Gastroesophageal sphincter (tissue), 4 donors: ENCODE measurements around the gene MED27. TPM values are rescaled to one million over a fixed set of nuclear protein-coding genes. Genes with fewer than 3 reads are reported as not detected.

Experiments
- ATAC-seq: fragments of 150-250 bp; one replicate; pipeline ENCODE4 v1.9.1; 2016; ENCODE audit warnings: mild to moderate bottlenecking, moderate library complexity
- H3K27ac ChIP-seq, 4 donors: fragments of 200-600 bp; sonication (generic) in 3 of 4; 1 replicate in 3 of 4; 2 replicates in 1 of 4; pipeline ENCODE4 v1.5.1; 2016 to 2019
- H3K27me3 ChIP-seq: fragments of 200-600 bp; sonication (generic); one replicate; pipeline ENCODE4 v1.5.1; 2019
- H3K36me3 ChIP-seq, 2 donors: fragments of 200-600 bp; sonication (generic); one replicate each; pipeline ENCODE4 v1.5.1; 2019; ENCODE audit warnings: control low read depth in 1 of 2
- H3K4me1 ChIP-seq, 3 donors: fragments of 200-600 bp; sonication (generic); 1 replicate in 2 of 3; 2 replicates in 1 of 3; pipeline ENCODE4 v1.5.1; 2016 to 2019; ENCODE audit warnings: control low read depth in 2 of 3
- H3K4me3 ChIP-seq, 2 donors: fragments of 200-600 bp; sonication (generic); one replicate each; pipeline ENCODE4 v1.5.1; 2019; ENCODE audit warnings: mild to moderate bottlenecking in 1 of 2, moderate library complexity in 1 of 2
- H3K9me3 ChIP-seq, 3 donors: fragments of 200-600 bp; sonication (generic); one replicate each; pipeline ENCODE4 v1.5.1; 2017 to 2019; ENCODE audit warnings: control low read depth in 2 of 3
- EP300 ChIP-seq: sonication (generic); formaldehyde crosslinking; IDR thresholded peaks from one replicate; pipeline ENCODE4 v1.6.1; 2017; ENCODE audit warnings: antibody characterized with exemption, mild to moderate bottlenecking
- POLR2A ChIP-seq, 2 donors: fragments of 450-650 bp; IDR thresholded peaks; one replicate each; pipeline ENCODE4 v1.6.1; 2017; ENCODE audit warnings: antibody characterized with exemption in 2 of 2, mild to moderate bottlenecking in 2 of 2, moderate library complexity in 1 of 2
- POLR2AphosphoS5 ChIP-seq: sonication (generic); formaldehyde crosslinking; IDR thresholded peaks from one replicate; pipeline ENCODE4 v1.6.1; 2017; ENCODE audit warnings: antibody characterized with exemption
- WGBS, 2 donors: methylation state at CpG; one replicate each; pipeline ENCODE4 v1.1.5; 2018; ENCODE audit warnings: low coverage in 1 of 2; 5-methylcytosine and 5-hydroxymethylcytosine counted together
- total RNA-seq, 4 donors: library from RNA; depleted of rRNA; stranded (reverse); fragments of >200 nt; gene quantifications; one replicate each; pipeline ENCODE4 v1.1.0, GENCODE V29; 2016
- TF ChIP-seq, protein P1 (sequence below), 4 experiments: fragments of 200-600 bp in 2 of 4; fragments of 450-650 bp in 2 of 4; sonication (generic) in 1 of 4; IDR thresholded peaks; one replicate each; pipeline ENCODE4 v1.5.1; 2017 to 2019; ENCODE audit warnings: antibody characterized with exemption in 4 of 4, mild to moderate bottlenecking in 2 of 4, moderate library complexity in 2 of 4

Gene MED27
- total RNA-seq, 4 donors from 2014 or later: 13.2 to 21.0 (median 13.9) TPM

DNA sequence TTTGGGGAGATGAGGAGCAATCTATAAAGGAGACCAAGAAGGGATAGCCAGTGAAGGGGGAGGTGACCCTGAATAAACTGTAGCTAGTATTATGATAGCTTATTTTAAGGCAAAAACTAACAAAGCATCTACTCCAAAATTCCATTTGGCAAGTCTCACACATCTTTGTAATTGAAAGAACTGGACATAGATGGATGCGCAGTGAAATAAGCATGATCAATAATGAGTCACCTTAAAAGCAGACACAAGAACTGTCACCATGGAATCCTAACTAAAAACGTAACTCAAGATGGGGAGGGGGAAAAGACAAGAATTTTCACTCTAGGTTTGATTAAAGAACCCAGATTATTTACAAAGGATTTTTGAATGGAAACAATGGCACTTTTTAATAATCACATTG, 164.5 kb downstream of the MED27 start:
- Histone ChIP-seq H3K36me3 (no peaks in the 10 kb centered on the region), H3K27ac (no peak overlapping the region)
- 82 to 85% methylated on average over 2 of the region's 2 CpGs for WGBS, 2 donors

DNA sequence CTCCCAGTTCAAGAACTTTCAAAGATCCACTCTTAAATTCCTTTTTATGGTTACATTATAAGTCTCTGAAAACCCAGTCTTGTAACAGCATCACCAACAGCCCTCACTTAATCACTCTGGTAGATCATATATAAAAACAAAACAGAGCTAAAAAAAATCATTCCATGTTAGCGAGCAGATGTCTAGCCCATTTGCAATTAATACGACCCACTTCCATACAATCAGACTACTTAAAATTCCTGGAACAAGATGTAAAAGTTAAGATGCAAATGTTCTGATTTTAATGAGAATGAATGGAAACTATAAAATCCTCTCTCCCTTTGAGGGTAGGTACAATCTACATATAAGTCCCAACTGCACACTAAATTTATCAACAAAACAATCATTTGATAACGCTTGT, 167.0 kb downstream of the MED27 start:
- TF ChIP-seq EP300: no peak
- Histone ChIP-seq H3K27me3 (no peaks in the 10 kb centered on the region), H3K4me1 (no peaks in the 10 kb centered on the region), H3K4me3 (no peak overlapping the region), H3K27ac (no peak overlapping the region), H3K9me3 (no peaks in the 10 kb centered on the region), H3K36me3 (no peaks in the 10 kb centered on the region)
- WGBS, 2 donors: 89 to 94% methylated on average over 3 of the region's 3 CpGs
- no peak for ATAC-seq

More for the DNA sequence above, 164.5 kb downstream of the MED27 start:
- ATAC-seq: no peak
- Histone ChIP-seq H3K27me3 (no peaks in the 10 kb centered on the region), H3K4me1 (no peaks in the 10 kb centered on the region), H3K4me3 (no peak overlapping the region), H3K9me3 (no peaks in the 10 kb centered on the region)
- TF ChIP-seq, protein P1, sequence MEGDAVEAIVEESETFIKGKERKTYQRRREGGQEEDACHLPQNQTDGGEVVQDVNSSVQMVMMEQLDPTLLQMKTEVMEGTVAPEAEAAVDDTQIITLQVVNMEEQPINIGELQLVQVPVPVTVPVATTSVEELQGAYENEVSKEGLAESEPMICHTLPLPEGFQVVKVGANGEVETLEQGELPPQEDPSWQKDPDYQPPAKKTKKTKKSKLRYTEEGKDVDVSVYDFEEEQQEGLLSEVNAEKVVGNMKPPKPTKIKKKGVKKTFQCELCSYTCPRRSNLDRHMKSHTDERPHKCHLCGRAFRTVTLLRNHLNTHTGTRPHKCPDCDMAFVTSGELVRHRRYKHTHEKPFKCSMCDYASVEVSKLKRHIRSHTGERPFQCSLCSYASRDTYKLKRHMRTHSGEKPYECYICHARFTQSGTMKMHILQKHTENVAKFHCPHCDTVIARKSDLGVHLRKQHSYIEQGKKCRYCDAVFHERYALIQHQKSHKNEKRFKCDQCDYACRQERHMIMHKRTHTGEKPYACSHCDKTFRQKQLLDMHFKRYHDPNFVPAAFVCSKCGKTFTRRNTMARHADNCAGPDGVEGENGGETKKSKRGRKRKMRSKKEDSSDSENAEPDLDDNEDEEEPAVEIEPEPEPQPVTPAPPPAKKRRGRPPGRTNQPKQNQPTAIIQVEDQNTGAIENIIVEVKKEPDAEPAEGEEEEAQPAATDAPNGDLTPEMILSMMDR (IDR thresholded peaks at IDR 0.05): no peak
- TF ChIP-seq POLR2A (IDR thresholded peaks at IDR 0.05): no peak
- no peak for TF ChIP-seq POLR2AphosphoS5
- TF ChIP-seq EP300: no peak

DNA sequence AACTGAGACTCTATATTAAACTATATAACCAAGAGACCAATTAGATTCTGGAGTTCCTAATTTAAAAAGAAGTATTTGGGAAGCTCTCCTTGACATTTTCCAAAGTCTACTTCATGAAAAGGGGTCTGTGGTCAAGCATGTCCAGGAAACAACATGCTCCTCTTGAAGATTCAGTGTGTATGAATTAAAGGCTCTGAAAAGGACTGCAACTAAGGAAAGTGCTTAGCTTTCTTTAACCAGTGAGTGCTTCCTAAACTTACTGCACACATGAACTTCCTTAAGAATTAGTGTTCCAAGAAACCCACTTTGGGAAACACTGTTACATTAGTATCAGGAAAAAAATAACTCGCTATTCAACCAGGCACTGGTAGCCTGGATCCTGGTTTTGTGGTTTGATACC, 167.6 kb downstream of the MED27 start:
- H3K36me3 ChIP-seq: no peaks in the 10 kb centered on the region
- no peak for ATAC-seq
- no peaks in the 10 kb centered on the region for H3K27me3 ChIP-seq
- no peaks in the 10 kb centered on the region for H3K9me3 ChIP-seq
- TF ChIP-seq, protein P1 (IDR thresholded peaks at IDR 0.05): no peak
- TF ChIP-seq POLR2AphosphoS5: no peak
- TF ChIP-seq EP300: no peak
- TF ChIP-seq POLR2A (IDR thresholded peaks at IDR 0.05): no peak
- no peak overlapping the region for H3K27ac ChIP-seq
- no peaks in the 10 kb centered on the region for H3K4me1 ChIP-seq
- 89 to 100% methylated on average over 1 of the region's 1 CpG for WGBS, 2 donors
- no peak overlapping the region for H3K4me3 ChIP-seq

DNA sequence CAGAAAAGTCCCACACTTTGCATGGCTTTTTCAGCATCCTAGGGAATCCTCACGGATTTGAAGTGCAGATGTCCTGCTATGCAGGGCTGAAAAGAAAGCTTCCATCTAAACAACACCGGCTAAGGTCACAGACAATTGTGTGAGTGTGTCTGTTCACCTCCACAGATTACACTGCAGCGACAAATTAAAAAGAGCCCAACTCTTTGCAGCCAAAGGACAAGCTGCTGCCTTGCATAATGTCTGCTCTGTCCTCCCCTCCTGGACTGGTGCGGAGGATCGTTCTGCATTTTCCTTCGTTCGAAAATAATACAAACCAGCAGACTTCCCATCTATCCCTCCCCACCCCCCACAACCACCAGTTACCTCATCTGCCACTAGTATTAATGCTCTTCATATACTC, 169.1 kb downstream of the MED27 start:
- no peaks in the 10 kb centered on the region for H3K4me1 ChIP-seq
- H3K27ac ChIP-seq: no peak overlapping the region
- no peaks in the 10 kb centered on the region for H3K36me3 ChIP-seq
- TF ChIP-seq, protein P1 (IDR thresholded peaks at IDR 0.05): no peak
- no peak for TF ChIP-seq POLR2A (IDR thresholded peaks at IDR 0.05)
- TF ChIP-seq EP300: no peak
- TF ChIP-seq POLR2AphosphoS5: no peak
- no peaks in the 10 kb centered on the region for H3K27me3 ChIP-seq
- H3K4me3 ChIP-seq: no peak overlapping the region
- 81 to 95% methylated on average over 4 to 5 of the region's 7 CpGs for WGBS, 2 donors
- ATAC-seq: no peak
- no peaks in the 10 kb centered on the region for H3K9me3 ChIP-seq

DNA sequence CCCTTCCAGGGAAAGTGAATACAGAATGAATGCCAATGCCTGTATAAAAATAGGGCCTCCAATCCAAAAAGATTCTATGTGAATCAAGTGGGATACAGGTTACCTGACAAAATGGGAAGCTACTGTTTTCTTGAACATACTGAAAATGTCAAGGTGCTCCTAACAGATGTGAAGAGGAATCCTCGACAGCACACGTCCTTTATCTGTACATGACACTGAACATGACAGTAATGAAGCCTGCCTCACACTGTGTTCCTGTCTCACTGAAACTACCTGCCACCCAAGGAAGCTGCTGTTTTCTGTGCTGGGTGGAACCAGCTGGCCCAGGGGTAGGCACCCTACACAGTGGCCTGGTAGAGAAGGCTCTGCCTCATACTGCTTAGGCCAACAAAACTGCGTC, 174.5 kb downstream of the MED27 start:
- Histone ChIP-seq H3K4me1 (no peaks in the 10 kb centered on the region), H3K27ac (no peak overlapping the region), H3K4me3 (no peak overlapping the region), H3K9me3 (no peaks in the 10 kb centered on the region), H3K27me3 (no peaks in the 10 kb centered on the region), H3K36me3 (no peaks in the 10 kb centered on the region)
- WGBS, 2 donors: 87% methylated on average over 2 of the region's 3 CpGs; no CpG with 5 or more reads in 1 of the 2 donors
- TF ChIP-seq POLR2AphosphoS5 (no peak), POLR2A (IDR thresholded peaks at IDR 0.05) (no peak)
- no peak for ATAC-seq

DNA sequence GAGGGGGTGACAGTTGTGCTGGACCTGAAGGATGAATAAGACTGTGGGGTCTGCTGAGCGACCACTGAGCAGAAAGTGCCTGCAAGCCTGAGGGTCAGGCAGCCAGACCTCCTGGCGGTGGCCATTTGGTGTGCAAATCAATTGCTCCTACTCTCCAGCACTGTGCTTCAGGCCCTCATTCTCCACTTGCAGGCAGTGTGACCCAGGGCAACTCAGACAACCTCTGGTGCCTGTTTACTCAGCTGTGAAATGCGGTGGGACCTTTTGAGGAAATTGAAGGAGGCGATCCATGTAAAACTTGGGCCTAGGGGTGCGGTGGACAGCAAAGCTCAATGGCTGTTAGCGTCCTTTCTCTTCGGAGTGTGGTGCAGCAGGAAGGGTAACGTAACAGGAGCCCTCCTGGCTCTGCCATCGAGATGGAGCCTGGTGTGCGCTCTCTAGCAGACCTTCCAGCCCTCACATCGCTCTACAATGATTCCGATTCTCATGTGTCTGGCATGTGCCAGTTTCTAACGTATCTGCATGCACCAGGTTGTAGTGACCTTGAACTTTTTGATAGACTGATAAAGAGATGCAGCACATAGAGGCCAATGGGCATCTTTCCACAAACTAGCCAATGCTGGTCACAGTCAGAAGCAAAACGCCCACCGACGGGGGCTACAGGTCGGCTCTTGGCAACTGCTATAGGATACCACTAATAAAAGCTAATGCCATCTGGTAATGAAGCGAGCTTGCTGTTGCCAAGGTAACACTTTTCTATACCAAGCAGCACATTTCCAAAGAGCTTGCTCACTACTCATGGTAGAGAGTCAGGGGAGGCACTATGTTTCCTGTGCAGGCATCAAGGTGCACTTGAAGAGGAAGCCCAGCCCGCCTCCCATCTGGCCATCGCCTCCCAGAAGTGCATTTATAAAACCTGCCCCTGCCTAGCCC, 180.1 kb downstream of the MED27 start:
- no peak for ATAC-seq
- no peak overlapping the region for H3K4me3 ChIP-seq
- no peak for TF ChIP-seq POLR2AphosphoS5
- no peak for TF ChIP-seq EP300
- TF ChIP-seq, protein P1 (IDR thresholded peaks at IDR 0.05): no peak
- no peak for TF ChIP-seq POLR2A (IDR thresholded peaks at IDR 0.05)
- WGBS, 2 donors: 81 to 87% methylated on average over 10 to 11 of the region's 20 CpGs
- no peaks in the 10 kb centered on the region for H3K27me3 ChIP-seq
- H3K4me1 ChIP-seq: peaks cover 0 to 4% (median 0%) of the 10 kb centered on the region in 3 donors
- no peaks in the 10 kb centered on the region for H3K9me3 ChIP-seq
- peaks cover 0 to 5% of the 10 kb centered on the region in 2 donors for H3K36me3 ChIP-seq
- no peak overlapping the region for H3K27ac ChIP-seq
